Measurements from ENCODE around the gene RNASEH1. TPM values are rescaled to one million over a fixed set of nuclear protein-coding genes. Genes with fewer than 3 reads are reported as not detected.

RNASEH1 gene
- total and polyA plus RNA-seq, 2 of the 13 experiments (the other 11 are each of a cell fraction or from before 2014, with no cell fraction given) = 14.5 to 57.4 TPM

- TF ChIP-seq, protein P1, sequence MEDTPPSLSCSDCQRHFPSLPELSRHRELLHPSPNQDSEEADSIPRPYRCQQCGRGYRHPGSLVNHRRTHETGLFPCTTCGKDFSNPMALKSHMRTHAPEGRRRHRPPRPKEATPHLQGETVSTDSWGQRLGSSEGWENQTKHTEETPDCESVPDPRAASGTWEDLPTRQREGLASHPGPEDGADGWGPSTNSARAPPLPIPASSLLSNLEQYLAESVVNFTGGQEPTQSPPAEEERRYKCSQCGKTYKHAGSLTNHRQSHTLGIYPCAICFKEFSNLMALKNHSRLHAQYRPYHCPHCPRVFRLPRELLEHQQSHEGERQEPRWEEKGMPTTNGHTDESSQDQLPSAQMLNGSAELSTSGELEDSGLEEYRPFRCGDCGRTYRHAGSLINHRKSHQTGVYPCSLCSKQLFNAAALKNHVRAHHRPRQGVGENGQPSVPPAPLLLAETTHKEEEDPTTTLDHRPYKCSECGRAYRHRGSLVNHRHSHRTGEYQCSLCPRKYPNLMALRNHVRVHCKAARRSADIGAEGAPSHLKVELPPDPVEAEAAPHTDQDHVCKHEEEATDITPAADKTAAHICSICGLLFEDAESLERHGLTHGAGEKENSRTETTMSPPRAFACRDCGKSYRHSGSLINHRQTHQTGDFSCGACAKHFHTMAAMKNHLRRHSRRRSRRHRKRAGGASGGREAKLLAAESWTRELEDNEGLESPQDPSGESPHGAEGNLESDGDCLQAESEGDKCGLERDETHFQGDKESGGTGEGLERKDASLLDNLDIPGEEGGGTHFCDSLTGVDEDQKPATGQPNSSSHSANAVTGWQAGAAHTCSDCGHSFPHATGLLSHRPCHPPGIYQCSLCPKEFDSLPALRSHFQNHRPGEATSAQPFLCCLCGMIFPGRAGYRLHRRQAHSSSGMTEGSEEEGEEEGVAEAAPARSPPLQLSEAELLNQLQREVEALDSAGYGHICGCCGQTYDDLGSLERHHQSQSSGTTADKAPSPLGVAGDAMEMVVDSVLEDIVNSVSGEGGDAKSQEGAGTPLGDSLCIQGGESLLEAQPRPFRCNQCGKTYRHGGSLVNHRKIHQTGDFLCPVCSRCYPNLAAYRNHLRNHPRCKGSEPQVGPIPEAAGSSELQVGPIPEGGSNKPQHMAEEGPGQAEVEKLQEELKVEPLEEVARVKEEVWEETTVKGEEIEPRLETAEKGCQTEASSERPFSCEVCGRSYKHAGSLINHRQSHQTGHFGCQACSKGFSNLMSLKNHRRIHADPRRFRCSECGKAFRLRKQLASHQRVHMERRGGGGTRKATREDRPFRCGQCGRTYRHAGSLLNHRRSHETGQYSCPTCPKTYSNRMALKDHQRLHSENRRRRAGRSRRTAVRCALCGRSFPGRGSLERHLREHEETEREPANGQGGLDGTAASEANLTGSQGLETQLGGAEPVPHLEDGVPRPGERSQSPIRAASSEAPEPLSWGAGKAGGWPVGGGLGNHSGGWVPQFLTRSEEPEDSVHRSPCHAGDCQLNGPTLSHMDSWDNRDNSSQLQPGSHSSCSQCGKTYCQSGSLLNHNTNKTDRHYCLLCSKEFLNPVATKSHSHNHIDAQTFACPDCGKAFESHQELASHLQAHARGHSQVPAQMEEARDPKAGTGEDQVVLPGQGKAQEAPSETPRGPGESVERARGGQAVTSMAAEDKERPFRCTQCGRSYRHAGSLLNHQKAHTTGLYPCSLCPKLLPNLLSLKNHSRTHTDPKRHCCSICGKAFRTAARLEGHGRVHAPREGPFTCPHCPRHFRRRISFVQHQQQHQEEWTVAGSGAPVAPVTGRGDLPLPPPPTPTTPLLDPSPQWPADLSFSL (CRISPR knock-in tag; IDR thresholded peaks at IDR 0.05) = no peak; the same call in 1 of the 2 replicates
- TF ChIP-seq HNRNPL (IDR thresholded peaks at IDR 0.05; ENCODE audit: low read depth, low read length) = no peak
- TF ChIP-seq, protein P2, sequence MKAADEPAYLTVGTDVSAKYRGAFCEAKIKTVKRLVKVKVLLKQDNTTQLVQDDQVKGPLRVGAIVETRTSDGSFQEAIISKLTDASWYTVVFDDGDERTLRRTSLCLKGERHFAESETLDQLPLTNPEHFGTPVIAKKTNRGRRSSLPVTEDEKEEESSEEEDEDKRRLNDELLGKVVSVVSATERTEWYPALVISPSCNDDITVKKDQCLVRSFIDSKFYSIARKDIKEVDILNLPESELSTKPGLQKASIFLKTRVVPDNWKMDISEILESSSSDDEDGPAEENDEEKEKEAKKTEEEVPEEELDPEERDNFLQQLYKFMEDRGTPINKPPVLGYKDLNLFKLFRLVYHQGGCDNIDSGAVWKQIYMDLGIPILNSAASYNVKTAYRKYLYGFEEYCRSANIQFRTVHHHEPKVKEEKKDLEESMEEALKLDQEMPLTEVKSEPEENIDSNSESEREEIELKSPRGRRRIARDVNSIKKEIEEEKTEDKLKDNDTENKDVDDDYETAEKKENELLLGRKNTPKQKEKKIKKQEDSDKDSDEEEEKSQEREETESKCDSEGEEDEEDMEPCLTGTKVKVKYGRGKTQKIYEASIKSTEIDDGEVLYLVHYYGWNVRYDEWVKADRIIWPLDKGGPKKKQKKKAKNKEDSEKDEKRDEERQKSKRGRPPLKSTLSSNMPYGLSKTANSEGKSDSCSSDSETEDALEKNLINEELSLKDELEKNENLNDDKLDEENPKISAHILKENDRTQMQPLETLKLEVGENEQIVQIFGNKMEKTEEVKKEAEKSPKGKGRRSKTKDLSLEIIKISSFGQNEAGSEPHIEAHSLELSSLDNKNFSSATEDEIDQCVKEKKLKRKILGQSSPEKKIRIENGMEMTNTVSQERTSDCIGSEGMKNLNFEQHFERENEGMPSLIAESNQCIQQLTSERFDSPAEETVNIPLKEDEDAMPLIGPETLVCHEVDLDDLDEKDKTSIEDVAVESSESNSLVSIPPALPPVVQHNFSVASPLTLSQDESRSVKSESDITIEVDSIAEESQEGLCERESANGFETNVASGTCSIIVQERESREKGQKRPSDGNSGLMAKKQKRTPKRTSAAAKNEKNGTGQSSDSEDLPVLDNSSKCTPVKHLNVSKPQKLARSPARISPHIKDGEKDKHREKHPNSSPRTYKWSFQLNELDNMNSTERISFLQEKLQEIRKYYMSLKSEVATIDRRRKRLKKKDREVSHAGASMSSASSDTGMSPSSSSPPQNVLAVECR (CRISPR knock-in tag; IDR thresholded peaks at IDR 0.05; ENCODE audit: borderline replicate concordance) = peak; percentile 68
- peak; percentile 89 for TF ChIP-seq KLF12 (CRISPR knock-in tag; IDR thresholded peaks at IDR 0.05; ENCODE audit: borderline replicate concordance)
- TF ChIP-seq, protein P3, sequence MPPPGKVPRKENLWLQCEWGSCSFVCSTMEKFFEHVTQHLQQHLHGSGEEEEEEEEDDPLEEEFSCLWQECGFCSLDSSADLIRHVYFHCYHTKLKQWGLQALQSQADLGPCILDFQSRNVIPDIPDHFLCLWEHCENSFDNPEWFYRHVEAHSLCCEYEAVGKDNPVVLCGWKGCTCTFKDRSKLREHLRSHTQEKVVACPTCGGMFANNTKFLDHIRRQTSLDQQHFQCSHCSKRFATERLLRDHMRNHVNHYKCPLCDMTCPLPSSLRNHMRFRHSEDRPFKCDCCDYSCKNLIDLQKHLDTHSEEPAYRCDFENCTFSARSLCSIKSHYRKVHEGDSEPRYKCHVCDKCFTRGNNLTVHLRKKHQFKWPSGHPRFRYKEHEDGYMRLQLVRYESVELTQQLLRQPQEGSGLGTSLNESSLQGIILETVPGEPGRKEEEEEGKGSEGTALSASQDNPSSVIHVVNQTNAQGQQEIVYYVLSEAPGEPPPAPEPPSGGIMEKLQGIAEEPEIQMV (CRISPR knock-in tag; IDR thresholded peaks at IDR 0.05; ENCODE audit: low read depth) = 0 out of 2 replicates have a peak, but pooled peaks have one; percentile 47
- no peak for TF ChIP-seq ZNF570 (CRISPR knock-in tag; IDR thresholded peaks at IDR 0.05; ENCODE audit: borderline replicate concordance)
These were observed 39.5 kb downstream of the RNASEH1 start (continued) for GRCh38 chr2:3518496-3519254.

Data from HepG2 (cell line).